MM.1S (cell line): ENCODE data around the gene ATP9A.

Experiments
- DNase-seq: peaks from one replicate; pipeline ENCODE4 v3.0.0-alpha.2; 2015
- H2AFZ ChIP-seq: fragments of 300-600 bp; sonication (generic); 2 replicates; pipeline ENCODE4 v1.6.0; 2016; ENCODE audit warnings: antibody characterized with exemption, low read length
- H3F3A ChIP-seq: fragments of 300-600 bp; sonication (generic); 2 replicates; pipeline ENCODE4 v1.6.1; 2016; ENCODE audit warnings: mild to moderate bottlenecking, antibody characterized with exemption, low read length, moderate library complexity, mixed read lengths; ENCODE audit not compliant: insufficient read depth
- H3K27ac ChIP-seq: fragments of 300-600 bp; sonication (generic); 2 replicates; pipeline ENCODE4 v1.5.1; 2016; ENCODE audit warnings: mild to moderate bottlenecking, low read length
- H3K27me3 ChIP-seq: fragments of 300-600 bp; sonication (generic); replicated peaks from 2 replicates; pipeline ENCODE4 v1.6.0; 2016; ENCODE audit warnings: low read length; ENCODE audit not compliant: insufficient read depth
- H3K36me3 ChIP-seq: fragments of 300-600 bp; sonication (generic); replicated peaks from 2 replicates; pipeline ENCODE4 v1.6.1; 2016; ENCODE audit warnings: mild to moderate bottlenecking, low read length, mixed read lengths; ENCODE audit not compliant: insufficient read depth
- H3K4me1 ChIP-seq: fragments of 300-600 bp; sonication (generic); 2 replicates; pipeline ENCODE4 v1.6.1; 2016; ENCODE audit warnings: low read length, mixed read lengths
- H3K4me2 ChIP-seq: fragments of 300-600 bp; sonication (generic); 2 replicates; pipeline ENCODE4 v1.6.0; 2016; ENCODE audit warnings: low read depth, low read length
- H3K4me3 ChIP-seq: fragments of 300-600 bp; sonication (generic); 2 replicates; pipeline ENCODE4 v1.5.1; 2016; ENCODE audit warnings: low read length, mixed read lengths
- H3K79me2 ChIP-seq: fragments of 300-600 bp; sonication (generic); 2 replicates; pipeline ENCODE4 v1.6.1; 2016; ENCODE audit warnings: mixed run types, low read length, mixed read lengths
- H3K9ac ChIP-seq: fragments of 300-600 bp; sonication (generic); 2 replicates; pipeline ENCODE4 v1.6.1; 2016; ENCODE audit warnings: low read length, mixed read lengths
- H3K9me2 ChIP-seq: fragments of 300-600 bp; sonication (generic); replicated peaks from 2 replicates; pipeline ENCODE4 v1.6.1; 2016; ENCODE audit warnings: mild to moderate bottlenecking, low read length, mixed read lengths; ENCODE audit not compliant: insufficient read depth
- H3K9me3 ChIP-seq: fragments of 300-600 bp; sonication (generic); replicated peaks from 2 replicates; pipeline ENCODE4 v1.6.1; 2016; ENCODE audit warnings: mild to moderate bottlenecking, low read length, mixed read lengths; ENCODE audit not compliant: insufficient read depth
- H4K20me1 ChIP-seq: fragments of 300-600 bp; sonication (generic); 2 replicates; pipeline ENCODE4 v1.6.1; 2016; ENCODE audit warnings: mild to moderate bottlenecking, low read length, moderate library complexity, mixed read lengths; ENCODE audit not compliant: insufficient read depth
- CTCF ChIP-seq: fragments of 300-600 bp; sonication (generic); IDR thresholded peaks from 2 replicates; pipeline ENCODE4 v1.5.1; 2016; ENCODE audit warnings: antibody characterized with exemption, low read length, mixed read lengths
- EZH2 ChIP-seq: fragments of 300-600 bp; sonication (generic); optimal IDR thresholded peaks from 2 replicates; pipeline ENCODE3; 2017; ENCODE audit warnings: low read depth, mild to moderate bottlenecking, antibody characterized with exemption, low read length, mixed read lengths
- EZH2phosphoT487 ChIP-seq: fragments of 300-600 bp; sonication (generic); IDR thresholded peaks from 2 replicates; pipeline ENCODE4 v1.6.1; 2018; ENCODE audit warnings: antibody characterized with exemption, low read length

The ATP9A gene

GRCh38 chr20:51574248-51575033 lies 193.7 kb downstream of the ATP9A start:
- Histone ChIP-seq H3K4me3 (no peak overlapping the region), H3K4me2 (no peak overlapping the region), H3K9me3 (no peaks in the 10 kb centered on the region), H3K4me1 (no peaks in the 10 kb centered on the region), H3K79me2 (no peaks in the 10 kb centered on the region), H3F3A (no peaks in the 10 kb centered on the region), H2AFZ (no peak overlapping the region), H4K20me1 (no peaks in the 10 kb centered on the region), H3K27ac (no peak overlapping the region), H3K36me3 (no peaks in the 10 kb centered on the region), H3K9ac (no peak overlapping the region), H3K9me2 (no peaks in the 10 kb centered on the region), H3K27me3 (no peaks in the 10 kb centered on the region)
- DNase-seq = no peak
- TF ChIP-seq EZH2 (no peak), CTCF (no peak), EZH2phosphoT487 (no peak)

GRCh38 chr20:51573576-51574243 lies 194.5 kb downstream of the ATP9A start:
- Histone ChIP-seq H3K4me2 (no peak overlapping the region), H3K27ac (no peak overlapping the region), H4K20me1 (no peaks in the 10 kb centered on the region), H3K27me3 (no peaks in the 10 kb centered on the region), H3K9ac (no peak overlapping the region), H3K9me3 (no peaks in the 10 kb centered on the region), H3F3A (no peaks in the 10 kb centered on the region), H2AFZ (no peak overlapping the region), H3K4me3 (no peak overlapping the region), H3K4me1 (no peaks in the 10 kb centered on the region), H3K36me3 (no peaks in the 10 kb centered on the region), H3K79me2 (no peaks in the 10 kb centered on the region), H3K9me2 (no peaks in the 10 kb centered on the region)
- no peak for DNase-seq
- TF ChIP-seq EZH2 = no peak
- TF ChIP-seq CTCF = no peak
- no peak for TF ChIP-seq EZH2phosphoT487

- no peaks in the 10 kb centered on the region for H3K9me3 ChIP-seq
- TF ChIP-seq CTCF (no peak), EZH2 (no peak), EZH2phosphoT487 (no peak)
- H3K4me3 ChIP-seq = no peak overlapping the region
- no peak overlapping the region for H3K9ac ChIP-seq
- H3K4me2 ChIP-seq = no peak overlapping the region
- H3K36me3 ChIP-seq = no peaks in the 10 kb centered on the region
- no peaks in the 10 kb centered on the region for H3K79me2 ChIP-seq
- DNase-seq = no peak
- H3K4me1 ChIP-seq = no peaks in the 10 kb centered on the region
- no peaks in the 10 kb centered on the region for H3K27me3 ChIP-seq
- no peaks in the 10 kb centered on the region for H3F3A ChIP-seq
- no peak overlapping the region for H3K27ac ChIP-seq
- no peak overlapping the region for H2AFZ ChIP-seq
- no peaks in the 10 kb centered on the region for H3K9me2 ChIP-seq
- H4K20me1 ChIP-seq = no peaks in the 10 kb centered on the region
These were observed 196.8 kb downstream of the ATP9A start for GRCh38 chr20:51571460-51571794.
